CD4-positive, alpha-beta T cell (primary cell): Measurements from ENCODE around the gene TWSG1. TPM values are rescaled to one million over a fixed set of nuclear protein-coding genes. Genes with fewer than 3 reads are reported as not detected.
A peak's percentile ranks its signal among the peaks of the same experiment; 100 is the strongest.

ENCODE experiments used
- ATAC-seq: fragments of 200-7000 bp; cut with Tn5 transposase; one replicate; pipeline ENCODE4 v1.10.0; 2022; ENCODE audit warnings: mild to moderate bottlenecking; ENCODE audit not compliant: poor library complexity
- CTCF ChIA-PET: fragments of 350-600 bp; sonication (Branson Sonifier 250); formaldehyde crosslinking; loops from one replicate; lab custom pipeline; 2021; ENCODE audit warnings: antibody characterized with exemption, inconsistent platforms; lab: Charles Lee
- POLR2A ChIA-PET: fragments of 350-600 bp; sonication (Branson Sonifier 250); formaldehyde crosslinking; loops from one replicate; lab custom pipeline; 2021; ENCODE audit warnings: antibody characterized with exemption, inconsistent platforms; lab: Charles Lee
- DNase-seq, 14 experiments: peaks; one replicate each; pipeline ENCODE4 v3.0.0-alpha.2; 2013 to 2020; ENCODE audit warnings: mixed read lengths in 2 of 14
- H3K27ac ChIP-seq, 2 donors: one replicate each; pipeline versions ENCODE4 v1.5.1 to v1.7.0; 2013; ENCODE audit warnings: low read length in 2 of 2, low read depth in 1 of 2, mild to moderate bottlenecking in 1 of 2
- H3K27me3 ChIP-seq, 2 experiments: 1 replicate in 1 of 2; 2 replicates in 1 of 2; pipeline versions ENCODE4 v1.6.1 to v1.7.0; 2013; ENCODE audit warnings: low read length in 2 of 2, control low read depth in 1 of 2, mild to moderate bottlenecking in 1 of 2, moderate library complexity in 1 of 2; ENCODE audit not compliant: insufficient read depth in 2 of 2, control insufficient read depth in 1 of 2
- H3K36me3 ChIP-seq: one replicate; pipeline ENCODE4 v1.6.1; 2013; ENCODE audit warnings: low read length, control low read depth; ENCODE audit not compliant: insufficient read depth
- H3K4me1 ChIP-seq: one replicate; pipeline ENCODE4 v1.6.1; 2013; ENCODE audit warnings: low read length, control low read depth; ENCODE audit not compliant: insufficient read depth
- H3K4me3 ChIP-seq: one replicate; pipeline ENCODE4 v1.5.1; 2013; ENCODE audit warnings: mild to moderate bottlenecking, low read length, moderate library complexity
- H3K9me3 ChIP-seq, 2 experiments: 1 replicate in 1 of 2; 2 replicates in 1 of 2; pipeline versions ENCODE4 v1.6.1 to v1.7.0; 2013; ENCODE audit warnings: low read length in 2 of 2, mild to moderate bottlenecking in 2 of 2, control low read depth in 1 of 2, moderate library complexity in 1 of 2; ENCODE audit not compliant: control insufficient read depth in 1 of 2, insufficient read depth in 1 of 2
- H3K27ac Mint-ChIP-seq: one replicate; pipeline ENCODE4 v1.8.0; 2020; ENCODE audit warnings: mixed read lengths
- H3K27me3 Mint-ChIP-seq: one replicate; pipeline ENCODE4 v1.8.0; 2021; ENCODE audit warnings: mixed read lengths
- H3K36me3 Mint-ChIP-seq: one replicate; pipeline ENCODE4 v1.8.0; 2021; ENCODE audit warnings: low read depth, mixed read lengths
- H3K4me1 Mint-ChIP-seq: one replicate; pipeline ENCODE4 v1.8.0; 2021; ENCODE audit warnings: low read depth, mixed read lengths
- H3K4me3 Mint-ChIP-seq: one replicate; pipeline ENCODE4 v1.8.0; 2020; ENCODE audit warnings: mild to moderate bottlenecking, mixed read lengths
- H3K9me3 Mint-ChIP-seq: one replicate; pipeline ENCODE4 v1.8.0; 2020; ENCODE audit warnings: mixed read lengths
- intact Hi-C, 2 experiments: fragments of 100-400 bp; cut with DNase I in 1 of 2; cut with micrococcal nuclease in 1 of 2; formaldehyde crosslinking; loops; one replicate each; pipeline versions ENCODE4 v1.15.1 to v1.9.0; 2023 to 2025; cut with DNase I, micrococcal nuclease
- total RNA-seq, 174 experiments: library from RNA in 2 of 174; stranded (reverse) in 2 of 174; gene quantifications; one replicate each; pipeline ENCODE4 v1.2.3 and lab custom pipeline; 2021 to 2026
- TF ChIP-seq, protein P1 (sequence below): fragments of 200-600 bp; IDR thresholded peaks from one replicate; pipeline ENCODE4 v1.8.0; 2022; ENCODE audit warnings: antibody characterized with exemption, mild to moderate bottlenecking

The TWSG1 gene
- total RNA-seq, 2 experiments from 2014 or later, result 2.8 TPM

DNA sequence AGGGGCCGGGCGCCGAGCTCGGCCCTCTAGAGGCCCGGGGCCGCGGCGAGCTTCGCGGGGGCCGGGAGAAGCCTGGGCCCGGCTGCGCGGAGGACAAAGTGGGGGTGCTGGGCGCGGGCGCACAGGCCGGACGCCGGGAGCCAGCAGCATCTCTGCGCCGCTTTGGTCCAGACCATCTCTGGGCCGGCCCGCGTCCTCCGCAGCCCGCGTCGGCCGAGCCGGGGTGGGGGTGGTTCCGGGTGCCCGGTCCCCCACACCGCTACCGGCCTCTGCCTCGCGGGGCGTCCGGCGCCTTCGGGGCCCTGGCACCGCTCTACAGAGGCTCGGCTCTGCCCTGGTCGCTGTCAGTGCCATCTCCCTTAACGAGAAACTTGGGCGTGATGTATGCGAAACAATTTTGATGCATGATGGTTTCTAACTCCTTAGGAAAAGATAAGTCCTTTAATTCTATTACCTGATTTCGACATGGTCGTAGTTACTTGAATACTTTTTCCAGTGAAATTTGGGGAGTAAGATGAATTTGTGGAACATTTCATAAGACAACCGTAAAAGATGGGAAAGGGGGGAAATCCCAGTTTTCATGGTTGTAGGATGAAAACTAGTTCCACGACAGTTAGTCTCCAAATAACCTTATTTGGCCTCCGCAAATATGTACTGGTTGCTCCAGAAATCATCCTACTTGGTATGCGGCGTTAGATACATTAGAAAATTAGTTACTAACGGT lies 562 bp downstream of the TWSG1 start:
- peak in 12 of 14 experiments; percentile 3 to 64 (median 22) for DNase-seq
- peak overlapping the region; percentile 80 for H3K4me3 ChIP-seq
- TF ChIP-seq, protein P1, sequence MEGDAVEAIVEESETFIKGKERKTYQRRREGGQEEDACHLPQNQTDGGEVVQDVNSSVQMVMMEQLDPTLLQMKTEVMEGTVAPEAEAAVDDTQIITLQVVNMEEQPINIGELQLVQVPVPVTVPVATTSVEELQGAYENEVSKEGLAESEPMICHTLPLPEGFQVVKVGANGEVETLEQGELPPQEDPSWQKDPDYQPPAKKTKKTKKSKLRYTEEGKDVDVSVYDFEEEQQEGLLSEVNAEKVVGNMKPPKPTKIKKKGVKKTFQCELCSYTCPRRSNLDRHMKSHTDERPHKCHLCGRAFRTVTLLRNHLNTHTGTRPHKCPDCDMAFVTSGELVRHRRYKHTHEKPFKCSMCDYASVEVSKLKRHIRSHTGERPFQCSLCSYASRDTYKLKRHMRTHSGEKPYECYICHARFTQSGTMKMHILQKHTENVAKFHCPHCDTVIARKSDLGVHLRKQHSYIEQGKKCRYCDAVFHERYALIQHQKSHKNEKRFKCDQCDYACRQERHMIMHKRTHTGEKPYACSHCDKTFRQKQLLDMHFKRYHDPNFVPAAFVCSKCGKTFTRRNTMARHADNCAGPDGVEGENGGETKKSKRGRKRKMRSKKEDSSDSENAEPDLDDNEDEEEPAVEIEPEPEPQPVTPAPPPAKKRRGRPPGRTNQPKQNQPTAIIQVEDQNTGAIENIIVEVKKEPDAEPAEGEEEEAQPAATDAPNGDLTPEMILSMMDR, result peak; percentile 17

DNA sequence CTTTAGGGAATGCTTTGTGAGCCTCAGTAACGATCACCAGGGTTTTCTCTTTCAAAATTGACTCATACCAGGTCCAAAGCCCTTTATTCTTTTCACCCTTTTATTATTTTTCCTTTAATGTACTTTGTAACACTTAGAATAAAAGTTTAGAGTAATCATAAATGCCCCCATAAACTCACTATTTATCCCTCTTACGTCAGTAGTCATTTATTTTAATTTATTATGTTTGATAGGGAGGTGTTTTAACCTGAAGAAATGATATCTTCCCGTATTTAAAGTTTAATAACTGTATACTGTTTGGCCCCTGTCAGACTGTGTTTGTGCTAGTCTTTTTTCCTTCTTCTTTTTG lies 1.1 kb downstream of the TWSG1 start:
- peak overlapping the region; percentile 91 for H3K4me3 Mint-ChIP-seq
- intact Hi-C loops, result loop anchor here (2.0 to 10.0 kb wide), 7 partner anchors 179 to 721 kb away; partner anchors contain the start of genes NDUFV2 (in 1 of the 2), PPP4R1 (in 1 of the 2) and VAPA (in 1 of the 2)
- no peaks in the 10 kb centered on the region for H3K36me3 ChIP-seq
- no peaks in the 10 kb centered on the region for H3K27me3 Mint-ChIP-seq
- no peak overlapping the region for H3K27ac Mint-ChIP-seq
- ChIA-PET POLR2A (no interaction called here), CTCF (no interaction called here)
- H3K9me3 ChIP-seq, result peaks cover 0 to 5% of the 10 kb centered on the region in 2 experiments
- DNase-seq, result no peak
- peak overlapping the region; percentile 80 for H3K4me3 ChIP-seq
- peaks cover 13% of the 10 kb centered on the region for H3K4me1 ChIP-seq
- TF ChIP-seq, protein P1, result no peak
- no peaks in the 10 kb centered on the region for H3K27me3 ChIP-seq
- H3K9me3 Mint-ChIP-seq, result no peaks in the 10 kb centered on the region
- peaks cover 20% of the 10 kb centered on the region for H3K36me3 Mint-ChIP-seq
- ATAC-seq, result no peak
- H3K27ac ChIP-seq, result no peak overlapping the region
- H3K4me1 Mint-ChIP-seq, result peaks cover 25% of the 10 kb centered on the region

More for the DNA sequence above, 562 bp downstream of the TWSG1 start:
- Histone ChIP-seq H3K9me3 (peaks cover 0 to 5% of the 10 kb centered on the region in 2 experiments), H3K27ac (no peak overlapping the region), H3K4me1 (peaks cover 13% of the 10 kb centered on the region), H3K36me3 (no peaks in the 10 kb centered on the region), H3K27me3 (no peaks in the 10 kb centered on the region)
- Mint-ChIP-seq H3K27ac (peak overlapping the region; percentile 73), H3K4me3 (peak overlapping the region; percentile 95), H3K4me1 (peaks cover 25% of the 10 kb centered on the region), H3K9me3 (no peaks in the 10 kb centered on the region), H3K27me3 (no peaks in the 10 kb centered on the region), H3K36me3 (peaks cover 16% of the 10 kb centered on the region)
- ATAC-seq, result peak; percentile 8
- CTCF ChIA-PET, result interaction anchor here (1.2 to 1.6 kb wide), 3 partner anchors 20 to 261 kb away, joined by 5 to 7 read pairs (median 6); no protein-coding TSS in a partner anchor
- POLR2A ChIA-PET, result interaction anchor here (0.5 to 2.0 kb wide), 10 partner anchors 9 to 726 kb away, joined by 3 to 24 read pairs (median 8); partner anchors contain the start of genes ANKRD12, RAB12, RALBP1 and VAPA
- intact Hi-C loops, result loop anchor here (1.0 to 10.0 kb wide), 12 partner anchors 140 to 1192 kb away; partner anchors contain the start of genes RALBP1 (in 2 of the 2), ANKRD12 (in 1 of the 2), MTCL1 (in 1 of the 2) and NAPG (in 1 of the 2)

DNA sequence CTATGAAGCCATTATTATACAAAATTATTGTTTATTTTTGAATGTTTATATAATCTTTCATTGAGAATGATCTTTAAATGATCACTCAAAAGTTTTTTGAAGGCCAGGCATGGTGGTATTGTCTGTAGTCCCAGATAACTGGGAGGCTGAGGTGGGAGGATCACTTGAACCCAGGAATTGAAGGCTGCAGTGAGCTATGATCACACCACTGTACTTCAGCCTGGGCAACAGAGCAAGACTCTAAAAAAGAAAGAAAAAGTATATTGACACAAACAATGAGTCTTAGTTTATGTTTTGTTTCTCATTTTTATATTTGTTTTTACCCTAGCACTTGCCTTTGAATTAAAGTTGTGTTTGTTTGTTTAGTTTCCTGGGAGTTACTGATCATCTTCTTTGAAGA lies 2.3 kb downstream of the TWSG1 start:
- ChIA-PET CTCF (no interaction called here), POLR2A (no interaction called here)
- Histone ChIP-seq H3K4me1 (peaks cover 13% of the 10 kb centered on the region), H3K27me3 (no peaks in the 10 kb centered on the region), H3K4me3 (no peak overlapping the region), H3K9me3 (peaks cover 0 to 5% of the 10 kb centered on the region in 2 experiments), H3K36me3 (no peaks in the 10 kb centered on the region), H3K27ac (no peak overlapping the region)
- H3K27me3 Mint-ChIP-seq, result no peaks in the 10 kb centered on the region
- no peak for ATAC-seq
- intact Hi-C loops, result loop anchor here (1.0 to 10.0 kb wide), 7 partner anchors 140 to 722 kb away; partner anchors contain the start of genes NDUFV2 (in 1 of the 2), PPP4R1 (in 1 of the 2) and VAPA (in 1 of the 2)
- no peak for DNase-seq
- no peak overlapping the region for H3K27ac Mint-ChIP-seq
- H3K4me3 Mint-ChIP-seq, result peak overlapping the region; percentile 27
- peaks cover 30% of the 10 kb centered on the region for H3K36me3 Mint-ChIP-seq
- peaks cover 25% of the 10 kb centered on the region for H3K4me1 Mint-ChIP-seq
- H3K9me3 Mint-ChIP-seq, result no peaks in the 10 kb centered on the region
- TF ChIP-seq, protein P1, result no peak
